ENCODE data around the gene MSRB3.

The MSRB3 gene

GRCh38 chr12:65293735-65294134, 15.3 kb downstream of the MSRB3 start:
- no peak for TF ChIP-seq POLR2AphosphoS5 (IDR thresholded peaks at IDR 0.05; ENCODE audit: low read depth, low read length)
- no peak for TF ChIP-seq FOXP2 (optimal IDR thresholded peaks at IDR 0.05; ENCODE audit: borderline replicate concordance, extremely low read depth, extremely low read length, insufficient read depth)
- TF ChIP-seq TAF1 (IDR thresholded peaks at IDR 0.05; ENCODE audit: borderline replicate concordance, insufficient read depth, low read length): no peak
- TF ChIP-seq, protein P1, sequence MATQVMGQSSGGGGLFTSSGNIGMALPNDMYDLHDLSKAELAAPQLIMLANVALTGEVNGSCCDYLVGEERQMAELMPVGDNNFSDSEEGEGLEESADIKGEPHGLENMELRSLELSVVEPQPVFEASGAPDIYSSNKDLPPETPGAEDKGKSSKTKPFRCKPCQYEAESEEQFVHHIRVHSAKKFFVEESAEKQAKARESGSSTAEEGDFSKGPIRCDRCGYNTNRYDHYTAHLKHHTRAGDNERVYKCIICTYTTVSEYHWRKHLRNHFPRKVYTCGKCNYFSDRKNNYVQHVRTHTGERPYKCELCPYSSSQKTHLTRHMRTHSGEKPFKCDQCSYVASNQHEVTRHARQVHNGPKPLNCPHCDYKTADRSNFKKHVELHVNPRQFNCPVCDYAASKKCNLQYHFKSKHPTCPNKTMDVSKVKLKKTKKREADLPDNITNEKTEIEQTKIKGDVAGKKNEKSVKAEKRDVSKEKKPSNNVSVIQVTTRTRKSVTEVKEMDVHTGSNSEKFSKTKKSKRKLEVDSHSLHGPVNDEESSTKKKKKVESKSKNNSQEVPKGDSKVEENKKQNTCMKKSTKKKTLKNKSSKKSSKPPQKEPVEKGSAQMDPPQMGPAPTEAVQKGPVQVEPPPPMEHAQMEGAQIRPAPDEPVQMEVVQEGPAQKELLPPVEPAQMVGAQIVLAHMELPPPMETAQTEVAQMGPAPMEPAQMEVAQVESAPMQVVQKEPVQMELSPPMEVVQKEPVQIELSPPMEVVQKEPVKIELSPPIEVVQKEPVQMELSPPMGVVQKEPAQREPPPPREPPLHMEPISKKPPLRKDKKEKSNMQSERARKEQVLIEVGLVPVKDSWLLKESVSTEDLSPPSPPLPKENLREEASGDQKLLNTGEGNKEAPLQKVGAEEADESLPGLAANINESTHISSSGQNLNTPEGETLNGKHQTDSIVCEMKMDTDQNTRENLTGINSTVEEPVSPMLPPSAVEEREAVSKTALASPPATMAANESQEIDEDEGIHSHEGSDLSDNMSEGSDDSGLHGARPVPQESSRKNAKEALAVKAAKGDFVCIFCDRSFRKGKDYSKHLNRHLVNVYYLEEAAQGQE (IDR thresholded peaks at IDR 0.05; ENCODE audit: insufficient read depth in 1 of 2, low read depth in 2 of 2, low read length in 2 of 2): no peak
- TF ChIP-seq SIN3A (IDR thresholded peaks at IDR 0.05; ENCODE audit: borderline replicate concordance, insufficient read depth, low read length): no peak

GRCh38 chr12:65294641-65295262, 16.3 kb downstream of the MSRB3 start:
- TF ChIP-seq FOXP2 (optimal IDR thresholded peaks at IDR 0.05; ENCODE audit: borderline replicate concordance, extremely low read depth, extremely low read length, insufficient read depth) (no peak), TAF1 (IDR thresholded peaks at IDR 0.05; ENCODE audit: borderline replicate concordance, insufficient read depth, low read length) (no peak), POLR2AphosphoS5 (IDR thresholded peaks at IDR 0.05; ENCODE audit: low read depth, low read length) (no peak), SIN3A (IDR thresholded peaks at IDR 0.05; ENCODE audit: borderline replicate concordance, insufficient read depth, low read length) (no peak)
- TF ChIP-seq, protein P1 (IDR thresholded peaks at IDR 0.05; ENCODE audit: insufficient read depth in 1 of 2, low read depth in 2 of 2, low read length in 2 of 2): no peak

GRCh38 chr12:65296508-65297265, 18.2 kb downstream of the MSRB3 start:
- TF ChIP-seq TAF1 (IDR thresholded peaks at IDR 0.05; ENCODE audit: borderline replicate concordance, insufficient read depth, low read length) (no peak), SIN3A (IDR thresholded peaks at IDR 0.05; ENCODE audit: borderline replicate concordance, insufficient read depth, low read length) (no peak), FOXP2 (optimal IDR thresholded peaks at IDR 0.05; ENCODE audit: borderline replicate concordance, extremely low read depth, extremely low read length, insufficient read depth) (no peak), POLR2AphosphoS5 (IDR thresholded peaks at IDR 0.05; ENCODE audit: low read depth, low read length) (no peak)
- TF ChIP-seq, protein P1 (IDR thresholded peaks at IDR 0.05; ENCODE audit: insufficient read depth in 1 of 2, low read depth in 2 of 2, low read length in 2 of 2): no peak

DNA sequence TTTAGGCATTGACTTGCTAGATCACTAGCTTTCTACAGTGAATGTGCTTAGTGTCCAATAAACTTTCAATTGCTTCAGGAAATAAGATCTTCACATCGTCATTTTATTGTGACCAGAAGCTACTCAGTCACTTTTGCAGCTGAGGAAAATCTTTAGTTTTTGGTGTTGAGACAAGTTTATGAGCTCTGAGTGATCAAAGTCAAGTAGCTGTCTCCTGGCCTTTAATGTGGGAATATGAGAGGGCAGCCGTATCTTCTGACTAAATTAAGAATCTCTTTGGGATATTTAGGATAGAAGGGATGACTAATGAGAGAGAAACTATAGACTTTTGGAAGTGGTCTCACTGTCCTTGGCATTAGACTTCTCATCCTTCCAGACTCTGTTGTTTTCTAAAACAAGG, 21.6 kb downstream of the MSRB3 start:
- TF ChIP-seq TAF1 (IDR thresholded peaks at IDR 0.05; ENCODE audit: borderline replicate concordance, insufficient read depth, low read length) (no peak), POLR2AphosphoS5 (IDR thresholded peaks at IDR 0.05; ENCODE audit: low read depth, low read length) (no peak), SIN3A (IDR thresholded peaks at IDR 0.05; ENCODE audit: borderline replicate concordance, insufficient read depth, low read length) (no peak)
- TF ChIP-seq, protein P1 (IDR thresholded peaks at IDR 0.05; ENCODE audit: insufficient read depth in 1 of 2, low read depth in 2 of 2, low read length in 2 of 2): no peak
